Chondrocyte (in vitro differentiated cells): ENCODE measurements around the gene KREMEN1. TPM values are rescaled to one million over a fixed set of nuclear protein-coding genes. Genes with fewer than 3 reads are reported as not detected.

Source experiments
- DNase-seq: peaks from one replicate; pipeline ENCODE4 v3.0.0; 2021; ENCODE audit warnings: mixed read lengths, low spot score
- H3K27ac Mint-ChIP-seq: one replicate; pipeline ENCODE4 v1.8.0; 2021; ENCODE audit warnings: mild to moderate bottlenecking, moderate library complexity, mixed read lengths; ENCODE audit not compliant: unreplicated experiment
- H3K27me3 Mint-ChIP-seq: 2 replicates; pipeline ENCODE4 v1.8.0; 2021; ENCODE audit warnings: low read depth, mixed read lengths
- H3K36me3 Mint-ChIP-seq: 2 replicates; pipeline ENCODE4 v1.8.0; 2021; ENCODE audit warnings: low read depth, mixed read lengths
- H3K4me1 Mint-ChIP-seq: 2 replicates; pipeline ENCODE4 v1.8.0; 2021; ENCODE audit warnings: low read depth, mild to moderate bottlenecking, mixed read lengths
- H3K4me3 Mint-ChIP-seq: one replicate; pipeline ENCODE4 v1.8.0; 2021; ENCODE audit warnings: mild to moderate bottlenecking, moderate library complexity, mixed read lengths; ENCODE audit not compliant: unreplicated experiment
- H3K9me3 Mint-ChIP-seq: 2 replicates; pipeline ENCODE4 v1.8.0; 2021; ENCODE audit warnings: low read depth, mixed read lengths
- total RNA-seq: library from RNA; stranded (reverse); gene quantifications from 3 replicates; pipeline ENCODE4 v1.2.1, GENCODE V29; 2021
- TF ChIP-seq, protein P1 (sequence below): fragments of 200-600 bp; sonication (generic); IDR thresholded peaks from 2 replicates; pipeline ENCODE4 v1.5.0; 2021; ENCODE audit warnings: antibody characterized with exemption, mild to moderate bottlenecking, moderate library complexity

KREMEN1 gene
- total RNA-seq, 1 donor from 2014 or later = 7.3 TPM

- TF ChIP-seq, protein P1, sequence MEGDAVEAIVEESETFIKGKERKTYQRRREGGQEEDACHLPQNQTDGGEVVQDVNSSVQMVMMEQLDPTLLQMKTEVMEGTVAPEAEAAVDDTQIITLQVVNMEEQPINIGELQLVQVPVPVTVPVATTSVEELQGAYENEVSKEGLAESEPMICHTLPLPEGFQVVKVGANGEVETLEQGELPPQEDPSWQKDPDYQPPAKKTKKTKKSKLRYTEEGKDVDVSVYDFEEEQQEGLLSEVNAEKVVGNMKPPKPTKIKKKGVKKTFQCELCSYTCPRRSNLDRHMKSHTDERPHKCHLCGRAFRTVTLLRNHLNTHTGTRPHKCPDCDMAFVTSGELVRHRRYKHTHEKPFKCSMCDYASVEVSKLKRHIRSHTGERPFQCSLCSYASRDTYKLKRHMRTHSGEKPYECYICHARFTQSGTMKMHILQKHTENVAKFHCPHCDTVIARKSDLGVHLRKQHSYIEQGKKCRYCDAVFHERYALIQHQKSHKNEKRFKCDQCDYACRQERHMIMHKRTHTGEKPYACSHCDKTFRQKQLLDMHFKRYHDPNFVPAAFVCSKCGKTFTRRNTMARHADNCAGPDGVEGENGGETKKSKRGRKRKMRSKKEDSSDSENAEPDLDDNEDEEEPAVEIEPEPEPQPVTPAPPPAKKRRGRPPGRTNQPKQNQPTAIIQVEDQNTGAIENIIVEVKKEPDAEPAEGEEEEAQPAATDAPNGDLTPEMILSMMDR = no peak
- Mint-ChIP-seq H3K27ac (no peak overlapping the region), H3K27me3 (peaks cover 5% of the 10 kb centered on the region), H3K4me3 (no peak overlapping the region), H3K36me3 (no peaks in the 10 kb centered on the region), H3K4me1 (peaks cover 14% of the 10 kb centered on the region), H3K9me3 (no peaks in the 10 kb centered on the region)
- no peak for DNase-seq
Measured at GRCh38 chr22:29201782-29202181, 128.9 kb downstream of the KREMEN1 start.

- TF ChIP-seq, protein P1 = peak; percentile 66
- DNase-seq = no peak
- H3K27ac Mint-ChIP-seq = no peak overlapping the region
- H3K36me3 Mint-ChIP-seq = no peaks in the 10 kb centered on the region
- peaks cover 11% of the 10 kb centered on the region for H3K4me1 Mint-ChIP-seq
- H3K27me3 Mint-ChIP-seq = peaks cover 5% of the 10 kb centered on the region
- H3K4me3 Mint-ChIP-seq = no peak overlapping the region
- H3K9me3 Mint-ChIP-seq = no peaks in the 10 kb centered on the region
Measured at GRCh38 chr22:29202212-29203192, 129.7 kb downstream of the KREMEN1 start.

GRCh38 chr22:29203488-29204454, 130.9 kb downstream of the KREMEN1 start:
- Mint-ChIP-seq H3K36me3 (no peaks in the 10 kb centered on the region), H3K4me3 (no peak overlapping the region), H3K27ac (no peak overlapping the region)

DNA sequence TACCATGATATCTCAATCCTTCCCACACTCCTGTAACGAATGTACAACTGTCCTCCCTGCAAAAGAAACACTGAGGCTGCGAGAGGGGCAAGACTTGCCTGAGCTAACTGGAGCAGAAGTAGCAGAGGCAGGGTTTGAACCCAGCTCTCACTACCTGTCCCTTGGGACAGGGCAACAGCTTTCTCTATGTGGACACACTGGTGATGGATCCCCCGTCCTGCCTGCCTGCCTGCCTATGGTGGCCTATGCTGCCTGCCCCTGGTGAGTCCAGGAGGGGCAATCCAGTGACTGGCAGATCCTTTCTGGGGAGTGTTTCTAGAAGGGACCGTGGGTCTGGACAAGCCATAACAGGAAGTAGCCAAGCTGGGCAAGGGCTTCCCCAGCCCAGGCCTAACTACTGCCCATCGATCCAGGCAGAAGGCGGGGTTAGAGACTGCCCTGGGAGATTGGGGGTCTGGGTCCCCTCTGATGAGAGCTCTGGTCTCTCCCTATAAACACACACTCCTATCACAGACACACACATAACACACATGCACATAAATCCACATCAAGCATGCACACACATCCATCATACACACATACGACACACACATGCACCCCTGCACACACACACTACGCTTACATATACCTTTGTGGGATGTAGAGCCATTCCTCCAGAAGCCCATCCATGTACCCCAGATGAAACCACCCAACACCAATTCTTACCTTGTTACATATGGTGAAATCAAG, 131.8 kb downstream of the KREMEN1 start:
- H3K9me3 Mint-ChIP-seq = no peaks in the 10 kb centered on the region
- no peak for DNase-seq
- H3K4me1 Mint-ChIP-seq = peaks cover 11% of the 10 kb centered on the region
- peaks cover 5% of the 10 kb centered on the region for H3K27me3 Mint-ChIP-seq
- H3K4me3 Mint-ChIP-seq = peak overlapping the region; percentile 52
- TF ChIP-seq, protein P1 = no peak
- no peaks in the 10 kb centered on the region for H3K36me3 Mint-ChIP-seq
- no peak overlapping the region for H3K27ac Mint-ChIP-seq

More at GRCh38 chr22:29203488-29204454, 130.9 kb downstream of the KREMEN1 start:
- no peak for DNase-seq
- Mint-ChIP-seq H3K4me1 (peaks cover 11% of the 10 kb centered on the region), H3K9me3 (no peaks in the 10 kb centered on the region), H3K27me3 (peaks cover 5% of the 10 kb centered on the region)
- TF ChIP-seq, protein P1 = no peak
